Lower leg skin (tissue), 3 donors: ENCODE measurements around the gene NCOR1.

Source experiments
- POLR2A ChIP-seq, 2 donors: fragments of 450-650 bp; IDR thresholded peaks; one replicate each; pipeline ENCODE4 v1.6.1; 2016 to 2017; ENCODE audit warnings: antibody characterized with exemption in 2 of 2, mild to moderate bottlenecking in 1 of 2, moderate library complexity in 1 of 2
- TF ChIP-seq, protein P1 (sequence below), 3 donors: fragments of 450-650 bp; IDR thresholded peaks; one replicate each; pipeline ENCODE4 v1.5.1; 2016; ENCODE audit warnings: antibody characterized with exemption in 3 of 3, mild to moderate bottlenecking in 3 of 3, moderate library complexity in 2 of 3

GRCh38 chr17:16050844-16051243 lies 164.5 kb downstream of the NCOR1 start:
- no peak for TF ChIP-seq POLR2A (IDR thresholded peaks at IDR 0.05)
- TF ChIP-seq, protein P1, sequence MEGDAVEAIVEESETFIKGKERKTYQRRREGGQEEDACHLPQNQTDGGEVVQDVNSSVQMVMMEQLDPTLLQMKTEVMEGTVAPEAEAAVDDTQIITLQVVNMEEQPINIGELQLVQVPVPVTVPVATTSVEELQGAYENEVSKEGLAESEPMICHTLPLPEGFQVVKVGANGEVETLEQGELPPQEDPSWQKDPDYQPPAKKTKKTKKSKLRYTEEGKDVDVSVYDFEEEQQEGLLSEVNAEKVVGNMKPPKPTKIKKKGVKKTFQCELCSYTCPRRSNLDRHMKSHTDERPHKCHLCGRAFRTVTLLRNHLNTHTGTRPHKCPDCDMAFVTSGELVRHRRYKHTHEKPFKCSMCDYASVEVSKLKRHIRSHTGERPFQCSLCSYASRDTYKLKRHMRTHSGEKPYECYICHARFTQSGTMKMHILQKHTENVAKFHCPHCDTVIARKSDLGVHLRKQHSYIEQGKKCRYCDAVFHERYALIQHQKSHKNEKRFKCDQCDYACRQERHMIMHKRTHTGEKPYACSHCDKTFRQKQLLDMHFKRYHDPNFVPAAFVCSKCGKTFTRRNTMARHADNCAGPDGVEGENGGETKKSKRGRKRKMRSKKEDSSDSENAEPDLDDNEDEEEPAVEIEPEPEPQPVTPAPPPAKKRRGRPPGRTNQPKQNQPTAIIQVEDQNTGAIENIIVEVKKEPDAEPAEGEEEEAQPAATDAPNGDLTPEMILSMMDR (IDR thresholded peaks at IDR 0.05), result no peak
